Activated naive CD8-positive, alpha-beta T cell treated with anti-CD3 and anti-CD28 coated beads for 36 hours (primary cell): ENCODE measurements around the gene DCX. TPM values are rescaled to one million over a fixed set of nuclear protein-coding genes. Genes with fewer than 3 reads are reported as not detected.

Source experiments
- DNase-seq: peaks from one replicate; pipeline ENCODE4 v3.0.0; 2021
- H3K27ac Mint-ChIP-seq: one replicate; pipeline ENCODE4 v1.8.0; 2022; ENCODE audit warnings: mild to moderate bottlenecking, moderate library complexity, mixed read lengths
- H3K27me3 Mint-ChIP-seq: one replicate; pipeline ENCODE4 v1.8.0; 2022; ENCODE audit warnings: mild to moderate bottlenecking, mixed read lengths
- H3K36me3 Mint-ChIP-seq: one replicate; pipeline ENCODE4 v1.8.0; 2021; ENCODE audit warnings: mild to moderate bottlenecking, mixed read lengths
- H3K4me1 Mint-ChIP-seq: one replicate; pipeline ENCODE4 v1.8.0; 2021; ENCODE audit warnings: mixed read lengths
- H3K4me3 Mint-ChIP-seq: one replicate; pipeline ENCODE4 v1.8.0; 2022; ENCODE audit warnings: mild to moderate bottlenecking, moderate library complexity, mixed read lengths
- H3K9me3 Mint-ChIP-seq: one replicate; pipeline ENCODE4 v1.8.0; 2022; ENCODE audit warnings: mixed read lengths
- total RNA-seq, 2 experiments: library from RNA; stranded (reverse); gene quantifications; one replicate each; pipeline ENCODE4 v1.2.3, GENCODE V29; 2021

DCX gene
- total RNA-seq, 2 experiments from 2014 or later: not detected

DNA sequence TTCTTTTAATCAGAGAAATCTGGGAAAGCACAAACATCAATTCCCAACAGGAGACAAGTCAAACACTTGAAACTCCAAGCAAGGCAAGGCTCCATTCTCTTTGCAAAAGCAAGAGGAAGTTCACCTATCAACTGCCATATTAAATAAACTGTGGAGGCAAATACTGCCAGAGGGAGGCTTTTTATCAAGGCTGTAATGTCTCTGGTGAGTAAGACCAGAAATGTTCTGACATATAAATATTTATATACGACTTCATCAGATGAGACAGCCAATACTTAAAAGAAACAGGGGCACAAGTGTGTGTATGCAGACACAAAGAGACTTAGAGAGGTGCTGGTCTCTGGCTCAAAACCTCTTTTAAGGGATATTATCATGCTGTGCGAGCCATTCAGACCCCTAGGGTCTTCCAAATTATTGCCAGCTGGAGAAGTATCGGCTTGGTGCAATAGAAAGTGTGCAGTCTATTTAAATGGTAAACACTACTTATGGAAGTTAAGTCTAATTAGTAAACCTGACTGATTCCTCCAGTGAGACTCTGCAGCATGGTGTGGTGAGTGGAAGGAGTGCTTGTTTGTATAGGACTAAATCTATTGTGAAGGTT, 24.4 kb downstream of the DCX start:
- Mint-ChIP-seq H3K4me3 (no peak overlapping the region), H3K36me3 (no peaks in the 10 kb centered on the region), H3K4me1 (no peaks in the 10 kb centered on the region), H3K27me3 (peaks cover 3% of the 10 kb centered on the region), H3K9me3 (no peaks in the 10 kb centered on the region), H3K27ac (no peak overlapping the region)
- no peak for DNase-seq

DNA sequence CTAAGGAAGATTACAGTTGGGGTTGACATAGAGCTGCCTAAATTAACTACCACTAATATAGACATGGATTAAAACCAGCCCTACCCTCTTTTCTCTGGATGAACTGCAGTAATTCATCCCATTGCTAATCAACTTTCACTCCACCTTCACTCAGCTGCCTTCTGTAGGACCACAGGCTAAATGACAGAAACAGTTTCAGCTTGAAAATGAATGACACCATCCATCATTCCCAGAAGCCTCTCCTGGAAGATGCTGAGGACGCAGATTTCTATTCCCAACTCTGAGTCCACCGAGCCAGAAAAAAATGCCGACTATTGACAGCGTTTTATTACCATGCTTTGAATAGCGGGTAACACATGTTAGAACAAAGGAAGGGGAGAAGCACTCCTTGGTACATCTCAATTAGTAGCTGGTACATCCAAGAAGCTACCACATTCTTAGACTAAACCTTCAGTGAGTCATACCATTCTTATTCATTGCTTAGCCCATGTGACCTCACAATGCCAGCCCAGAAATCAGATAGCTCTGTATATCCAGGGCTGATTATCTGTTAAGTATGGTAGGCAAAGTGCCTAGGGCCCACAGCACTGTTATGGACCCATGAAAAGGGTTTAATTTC, 25.3 kb downstream of the DCX start:
- H3K27me3 Mint-ChIP-seq: peaks cover 3% of the 10 kb centered on the region
- no peak overlapping the region for H3K27ac Mint-ChIP-seq
- H3K36me3 Mint-ChIP-seq: no peaks in the 10 kb centered on the region

DNA sequence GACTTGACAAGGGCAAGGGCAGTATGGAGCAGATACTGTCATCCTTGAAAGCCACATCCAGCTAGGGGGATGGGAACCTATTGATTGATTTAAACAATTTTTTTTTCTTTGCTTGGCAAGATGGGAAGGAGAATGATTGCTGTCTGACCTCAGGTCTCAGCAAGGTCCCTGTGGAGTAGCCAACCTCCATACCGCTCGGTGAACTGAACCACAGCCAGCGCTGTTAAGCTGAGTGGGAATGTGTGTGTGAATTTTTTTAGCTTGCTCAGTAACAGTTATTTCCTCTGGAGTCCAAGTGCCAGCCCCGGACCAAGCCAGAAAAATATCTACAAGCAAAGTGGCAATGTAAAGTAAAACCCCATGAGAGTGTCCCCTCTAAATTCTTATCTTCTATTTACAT, 25.9 kb downstream of the DCX start:
- no peaks in the 10 kb centered on the region for H3K4me1 Mint-ChIP-seq
- H3K27ac Mint-ChIP-seq: no peak overlapping the region
- peaks cover 3% of the 10 kb centered on the region for H3K27me3 Mint-ChIP-seq
- H3K9me3 Mint-ChIP-seq: no peaks in the 10 kb centered on the region
- no peak overlapping the region for H3K4me3 Mint-ChIP-seq
- no peaks in the 10 kb centered on the region for H3K36me3 Mint-ChIP-seq
- DNase-seq: no peak

More for the DNA sequence above, 25.3 kb downstream of the DCX start:
- DNase-seq: no peak
- no peaks in the 10 kb centered on the region for H3K4me1 Mint-ChIP-seq
- no peak overlapping the region for H3K4me3 Mint-ChIP-seq
- no peaks in the 10 kb centered on the region for H3K9me3 Mint-ChIP-seq

DNA sequence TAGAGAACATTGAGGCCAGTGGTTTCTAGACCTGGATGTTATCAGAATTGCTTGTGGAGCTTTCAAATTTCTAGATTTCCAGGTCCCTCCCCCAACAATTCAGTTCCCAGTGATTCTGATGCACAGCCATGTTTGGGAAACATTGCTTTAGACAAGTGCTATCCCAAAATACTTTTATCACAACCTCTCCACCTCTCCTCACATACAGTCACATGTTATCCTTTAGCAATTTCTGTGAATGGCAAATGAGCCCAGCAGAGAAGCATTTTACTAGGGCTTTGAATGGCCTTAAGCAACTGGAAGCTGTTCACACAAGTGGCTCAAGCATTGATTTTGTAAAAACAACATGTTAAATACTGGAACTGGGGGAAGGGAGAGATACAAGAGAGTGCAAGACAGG, 29.7 kb downstream of the DCX start:
- no peaks in the 10 kb centered on the region for H3K36me3 Mint-ChIP-seq

DNA sequence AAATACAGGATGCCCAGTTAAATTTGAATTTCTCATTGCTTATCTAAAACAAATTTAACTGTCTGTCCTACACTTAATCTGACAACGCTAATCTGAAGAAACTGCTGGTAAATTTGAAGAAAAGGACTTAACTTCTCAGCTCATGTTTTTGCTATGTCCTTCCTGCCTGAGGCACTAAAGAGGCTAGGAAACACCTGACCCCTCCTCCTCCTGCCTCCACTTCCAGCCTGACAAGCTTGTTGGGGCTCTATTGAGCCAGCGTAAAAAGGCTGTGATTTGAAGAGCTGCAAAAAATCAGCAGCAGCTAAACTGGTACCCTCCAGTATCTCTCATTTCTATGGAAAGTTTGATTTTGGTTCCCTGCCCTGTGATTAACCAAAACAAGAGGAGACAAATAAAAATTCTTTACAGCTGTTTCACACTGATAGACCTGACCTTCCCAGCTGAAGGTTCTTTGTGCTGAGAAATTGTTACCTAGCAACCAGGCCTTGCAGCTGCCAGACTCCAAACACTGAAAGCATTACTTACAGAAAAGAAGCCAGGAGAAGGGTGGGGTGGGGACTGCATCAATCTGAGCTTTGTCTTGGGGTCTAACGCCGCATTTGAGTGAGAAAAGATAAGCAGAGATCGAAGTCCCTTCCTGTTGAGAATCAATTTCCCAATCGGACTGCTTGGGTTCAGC, 35.0 kb downstream of the DCX start:
- DNase-seq: no peak
- no peaks in the 10 kb centered on the region for H3K27me3 Mint-ChIP-seq
- H3K36me3 Mint-ChIP-seq: no peaks in the 10 kb centered on the region
- H3K4me1 Mint-ChIP-seq: no peaks in the 10 kb centered on the region
- no peaks in the 10 kb centered on the region for H3K9me3 Mint-ChIP-seq
- H3K27ac Mint-ChIP-seq: no peak overlapping the region
- H3K4me3 Mint-ChIP-seq: no peak overlapping the region

More for the DNA sequence above, 29.7 kb downstream of the DCX start:
- H3K27me3 Mint-ChIP-seq: no peaks in the 10 kb centered on the region
- no peak for DNase-seq
- no peaks in the 10 kb centered on the region for H3K9me3 Mint-ChIP-seq
- no peak overlapping the region for H3K4me3 Mint-ChIP-seq
- no peaks in the 10 kb centered on the region for H3K4me1 Mint-ChIP-seq
- H3K27ac Mint-ChIP-seq: no peak overlapping the region

DNA sequence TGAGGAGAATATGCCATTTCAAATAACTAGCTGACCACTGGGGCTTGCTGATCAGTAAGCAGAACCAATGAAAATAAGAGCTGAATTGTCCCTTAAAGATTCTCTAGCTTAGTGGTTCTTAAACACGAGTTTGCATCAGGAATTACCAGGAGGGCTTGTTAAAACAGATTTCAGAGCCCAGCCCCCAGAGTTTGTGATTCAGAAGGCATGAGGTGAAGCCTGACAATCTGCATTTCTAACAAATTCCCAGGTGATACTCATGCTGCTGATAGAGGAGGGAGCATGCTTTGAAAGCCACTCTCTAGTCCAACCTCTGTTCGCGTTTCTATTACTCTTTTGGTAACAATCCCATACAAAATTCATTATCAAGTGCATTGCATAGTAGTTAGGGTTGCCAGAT, 35.5 kb downstream of the DCX start:
- no peak overlapping the region for H3K4me3 Mint-ChIP-seq
- H3K4me1 Mint-ChIP-seq: no peaks in the 10 kb centered on the region
- H3K9me3 Mint-ChIP-seq: no peaks in the 10 kb centered on the region
- no peaks in the 10 kb centered on the region for H3K27me3 Mint-ChIP-seq
- H3K36me3 Mint-ChIP-seq: no peaks in the 10 kb centered on the region
- no peak overlapping the region for H3K27ac Mint-ChIP-seq
- DNase-seq: no peak

DNA sequence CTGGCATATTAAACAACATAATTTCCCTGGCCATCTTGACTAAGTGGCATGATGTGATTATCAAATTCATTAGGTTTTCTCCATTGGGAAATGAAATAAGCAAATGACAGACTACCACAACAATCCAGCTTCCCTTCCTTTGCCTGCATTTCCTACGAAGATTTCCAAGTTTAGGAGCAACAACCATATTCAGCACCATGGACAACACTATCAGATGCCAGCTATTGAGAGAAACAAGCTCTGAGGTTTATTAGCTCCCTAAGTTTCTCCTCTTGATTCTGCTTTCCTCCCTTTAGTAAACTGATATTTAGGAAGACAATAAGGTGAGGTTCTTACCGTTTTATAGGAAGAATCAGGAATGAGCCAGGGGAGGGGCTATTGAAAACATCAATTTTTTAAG, 36.2 kb downstream of the DCX start:
- no peaks in the 10 kb centered on the region for H3K9me3 Mint-ChIP-seq
- H3K4me3 Mint-ChIP-seq: no peak overlapping the region
- DNase-seq: no peak
- no peaks in the 10 kb centered on the region for H3K27me3 Mint-ChIP-seq
- no peaks in the 10 kb centered on the region for H3K4me1 Mint-ChIP-seq
- H3K36me3 Mint-ChIP-seq: no peaks in the 10 kb centered on the region
- H3K27ac Mint-ChIP-seq: no peak overlapping the region

DNA sequence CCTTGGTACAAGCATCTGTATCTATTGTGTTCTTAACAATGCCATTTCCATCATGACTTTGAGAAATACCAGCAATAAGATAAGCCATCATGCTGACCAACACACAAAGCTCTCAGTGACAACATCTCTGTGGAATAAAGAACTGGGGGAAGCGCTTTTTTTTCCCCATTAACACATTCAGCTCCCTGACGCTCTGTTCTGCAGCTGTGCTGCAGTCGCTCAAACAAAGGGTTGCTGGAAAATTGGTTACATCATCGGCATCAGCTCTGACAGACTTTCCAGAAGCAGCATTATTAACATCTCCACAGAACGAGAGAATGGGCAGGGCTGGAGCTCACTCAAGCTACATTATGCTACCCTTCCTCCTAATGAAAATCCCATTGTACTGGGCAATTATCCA, 39.9 kb downstream of the DCX start:
- DNase-seq: no peak
- Mint-ChIP-seq H3K36me3 (no peaks in the 10 kb centered on the region), H3K27ac (no peak overlapping the region), H3K9me3 (no peaks in the 10 kb centered on the region), H3K4me1 (no peaks in the 10 kb centered on the region), H3K27me3 (no peaks in the 10 kb centered on the region), H3K4me3 (no peak overlapping the region)

DNA sequence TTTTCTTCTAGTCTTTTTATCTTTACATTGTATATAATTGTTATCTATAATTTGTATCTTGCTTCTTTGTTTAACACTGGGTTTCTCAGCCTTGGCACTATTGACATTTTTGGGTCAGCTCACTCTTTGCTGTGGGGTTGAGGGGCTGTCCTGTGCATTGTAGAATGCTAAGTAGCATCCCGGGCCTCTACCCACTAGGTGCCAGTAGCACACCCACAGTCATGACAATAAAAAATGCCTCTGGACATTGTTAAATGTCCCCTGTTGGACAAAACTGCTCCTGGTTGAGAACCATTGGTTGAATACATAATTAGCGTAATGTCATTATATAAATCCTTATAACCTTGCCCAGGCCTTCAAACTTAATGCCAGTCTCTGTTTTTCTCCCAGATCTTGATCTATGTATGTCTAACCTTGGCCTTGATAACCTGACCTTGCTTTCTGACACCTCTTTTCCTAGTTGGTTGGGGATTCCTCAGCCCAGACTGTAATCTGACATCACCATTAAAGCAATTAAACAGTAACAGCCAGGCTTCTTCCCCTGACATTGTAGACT, 46.1 kb downstream of the DCX start:
- no peaks in the 10 kb centered on the region for H3K4me1 Mint-ChIP-seq
- no peak overlapping the region for H3K27ac Mint-ChIP-seq
- H3K36me3 Mint-ChIP-seq: no peaks in the 10 kb centered on the region

DNA sequence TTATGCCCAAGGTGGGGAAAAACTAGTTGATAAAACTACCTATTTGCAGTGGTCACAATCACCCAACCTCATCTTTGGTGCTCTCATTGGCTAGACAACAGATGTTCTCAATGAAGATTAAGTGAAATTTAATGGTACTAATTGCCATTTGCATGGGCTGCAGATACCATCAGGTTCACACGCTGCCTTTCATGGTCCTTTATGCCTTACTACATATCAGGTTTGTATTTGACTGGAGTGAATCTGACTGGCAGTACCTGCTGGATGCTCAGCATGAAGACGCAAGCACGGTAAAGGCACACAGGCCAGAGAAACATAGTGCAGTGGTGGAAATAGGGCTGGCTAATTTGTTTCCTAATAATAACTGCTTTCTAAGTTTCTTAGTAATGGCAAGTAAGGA, 48.3 kb downstream of the DCX start:
- DNase-seq: no peak
- Mint-ChIP-seq H3K4me3 (no peak overlapping the region), H3K36me3 (no peaks in the 10 kb centered on the region), H3K9me3 (no peaks in the 10 kb centered on the region), H3K27ac (no peak overlapping the region), H3K4me1 (no peaks in the 10 kb centered on the region), H3K27me3 (no peaks in the 10 kb centered on the region)

More for the DNA sequence above, 46.1 kb downstream of the DCX start:
- Mint-ChIP-seq H3K27me3 (no peaks in the 10 kb centered on the region), H3K4me3 (no peak overlapping the region), H3K9me3 (no peaks in the 10 kb centered on the region)
- DNase-seq: no peak

DNA sequence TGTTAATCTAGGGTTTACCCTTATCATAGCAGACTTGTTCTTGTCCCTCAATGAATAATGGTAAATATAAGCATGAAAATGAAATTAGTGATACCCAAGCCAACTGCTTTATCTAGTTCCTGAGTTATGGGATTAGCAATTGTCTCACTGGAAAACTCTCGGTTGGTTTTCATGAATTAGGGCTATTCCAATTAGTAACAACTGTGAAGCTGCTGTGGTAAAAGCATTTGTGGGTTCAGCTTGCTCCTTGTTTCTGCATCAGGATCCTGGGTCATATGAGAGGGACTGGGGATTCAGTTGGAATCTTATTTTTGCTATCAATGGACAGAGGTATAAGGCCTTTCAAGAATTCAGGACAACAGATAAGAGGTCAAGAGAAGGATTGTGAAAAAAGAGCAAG, 50.2 kb downstream of the DCX start:
- Mint-ChIP-seq H3K36me3 (no peaks in the 10 kb centered on the region), H3K4me3 (no peak overlapping the region), H3K27me3 (no peaks in the 10 kb centered on the region), H3K27ac (no peak overlapping the region), H3K4me1 (no peaks in the 10 kb centered on the region), H3K9me3 (no peaks in the 10 kb centered on the region)
- no peak for DNase-seq

DNA sequence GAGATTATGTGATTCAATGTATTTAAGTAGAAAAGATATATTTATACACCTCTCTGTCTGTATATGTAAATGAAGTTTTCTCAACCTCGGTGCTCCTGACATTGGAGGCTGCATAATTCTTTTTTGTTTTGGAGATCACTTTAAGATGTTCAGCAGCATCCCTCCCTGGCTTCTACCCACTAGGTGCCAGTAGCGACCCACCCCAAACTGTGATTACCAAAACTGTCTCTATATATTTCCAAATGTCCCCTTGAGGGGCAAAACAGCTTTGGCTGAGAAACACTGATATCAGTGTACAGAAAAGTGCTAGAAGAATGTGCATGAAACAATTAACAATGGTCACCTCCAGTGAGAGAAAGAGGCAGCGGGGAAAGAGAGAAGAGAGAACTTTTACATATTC, 51.2 kb downstream of the DCX start:
- Mint-ChIP-seq H3K4me1 (no peaks in the 10 kb centered on the region), H3K27ac (no peak overlapping the region), H3K4me3 (no peak overlapping the region), H3K27me3 (no peaks in the 10 kb centered on the region), H3K36me3 (no peaks in the 10 kb centered on the region), H3K9me3 (no peaks in the 10 kb centered on the region)
- no peak for DNase-seq

DNA sequence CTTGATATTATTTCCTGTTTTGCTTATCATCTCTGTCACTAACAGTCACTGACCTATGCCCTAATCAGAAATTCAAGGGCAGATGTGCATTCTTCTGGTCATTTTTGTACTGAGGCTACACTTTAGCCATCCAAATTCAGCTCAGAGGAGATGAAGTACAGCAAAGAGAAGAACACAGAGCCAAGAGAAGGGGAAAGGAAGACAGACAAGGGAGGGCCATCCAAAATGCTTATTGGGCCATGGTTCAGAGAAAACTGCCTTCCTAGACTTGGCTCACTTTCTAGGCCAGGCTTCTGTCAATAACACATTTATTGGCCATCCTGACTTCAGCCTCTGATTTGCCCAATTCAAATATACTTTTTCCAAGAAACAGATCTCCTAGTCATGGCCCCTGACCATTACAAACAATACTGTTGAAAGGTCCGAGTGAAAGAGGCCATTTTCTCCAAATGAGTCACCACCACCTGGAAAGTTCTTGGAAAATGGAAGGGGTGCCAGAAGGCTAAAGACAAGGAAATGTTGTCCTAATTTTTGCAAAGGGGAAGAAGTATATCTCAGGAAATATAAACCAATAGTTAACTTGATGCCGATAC, 56.4 kb downstream of the DCX start:
- no peaks in the 10 kb centered on the region for H3K27me3 Mint-ChIP-seq
- no peaks in the 10 kb centered on the region for H3K36me3 Mint-ChIP-seq
- H3K4me3 Mint-ChIP-seq: no peak overlapping the region
- no peak for DNase-seq
- H3K4me1 Mint-ChIP-seq: no peaks in the 10 kb centered on the region
- H3K9me3 Mint-ChIP-seq: no peaks in the 10 kb centered on the region
- H3K27ac Mint-ChIP-seq: no peak overlapping the region

DNA sequence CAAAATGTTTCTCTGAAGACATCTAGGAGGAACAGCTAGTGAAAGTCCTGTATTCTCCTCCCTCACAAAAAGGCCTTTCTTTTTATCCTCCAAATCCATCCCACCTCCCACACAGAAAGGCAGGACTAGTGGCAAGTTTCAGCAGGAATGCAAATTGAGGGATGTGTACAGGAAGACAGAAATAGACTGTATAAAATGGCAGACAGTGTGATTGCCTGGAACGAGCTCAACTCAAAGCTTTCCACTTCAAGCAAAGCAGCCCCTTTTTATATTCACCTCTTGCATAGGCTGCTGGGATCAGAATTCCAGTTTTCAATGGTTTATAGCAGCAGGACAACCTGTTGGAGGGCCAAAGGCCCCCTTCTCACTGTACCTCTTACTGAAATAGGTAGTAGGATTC, 57.5 kb downstream of the DCX start:
- Mint-ChIP-seq H3K27me3 (no peaks in the 10 kb centered on the region), H3K4me3 (no peak overlapping the region), H3K27ac (no peak overlapping the region), H3K9me3 (no peaks in the 10 kb centered on the region), H3K4me1 (no peaks in the 10 kb centered on the region), H3K36me3 (no peaks in the 10 kb centered on the region)
- DNase-seq: no peak

DNA sequence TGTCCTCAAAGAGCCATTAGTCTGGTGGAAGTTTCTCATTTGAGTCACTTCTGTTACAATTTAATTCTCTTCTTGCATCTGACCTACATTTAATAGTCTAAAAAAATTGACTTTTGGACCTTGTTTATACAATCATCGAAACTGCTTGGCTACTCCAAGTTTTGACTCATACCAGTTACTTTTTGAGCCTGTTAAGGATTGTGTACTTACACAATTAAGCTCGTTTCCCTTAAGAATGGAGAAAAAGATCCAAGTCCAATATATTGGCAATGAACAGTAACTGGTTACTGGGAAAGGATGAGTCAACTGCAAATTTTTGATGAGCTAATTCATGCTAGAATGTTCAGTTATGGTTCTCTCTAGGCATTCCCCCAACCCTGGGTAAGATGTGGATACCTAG, 58.2 kb downstream of the DCX start:
- Mint-ChIP-seq H3K4me1 (no peaks in the 10 kb centered on the region), H3K27me3 (no peaks in the 10 kb centered on the region), H3K4me3 (no peak overlapping the region), H3K27ac (no peak overlapping the region), H3K36me3 (no peaks in the 10 kb centered on the region), H3K9me3 (no peaks in the 10 kb centered on the region)
- DNase-seq: no peak
